HCT116 (cell line): ENCODE results near the gene NCOA1. TPM values are rescaled to one million over a fixed set of nuclear protein-coding genes. Genes with fewer than 3 reads are reported as not detected.

Experiments used
- ATAC-seq: fragments of 200-7000 bp; cut with Tn5 transposase; 2 replicates; pipeline ENCODE4 v1.9.1; 2020; ENCODE audit warnings: mild to moderate bottlenecking, moderate library complexity
- BruUV-seq: library from RNA; stranded (reverse); fragments of 400-500 nt; replicated peaks from 2 replicates; lab custom pipeline; 2021; lab: Mats Ljungman, UMichigan
- CTCF ChIA-PET: fragments of 300-600 bp; sonication (Branson Sonifier 250); formaldehyde crosslinking; loops from one replicate; lab custom pipeline; 2021; ENCODE audit warnings: antibody characterized with exemption; lab: Charles Lee
- POLR2A ChIA-PET: fragments of 300-600, 350-600 bp; sonication (Branson Sonifier 250); formaldehyde crosslinking; loops from one replicate; lab custom pipeline; 2021; ENCODE audit warnings: antibody characterized with exemption; lab: Charles Lee
- RAD21 ChIA-PET, 2 experiments: fragments of 300-600 bp; sonication (Branson Sonifier 250); formaldehyde crosslinking; loops; one replicate each; lab custom pipeline; 2023; ENCODE audit warnings: low total read pairs in 2 of 2; ENCODE audit not compliant: uncharacterized antibody in 2 of 2, unreplicated experiment in 2 of 2, low non-redundant PET in 1 of 2; lab: Charles Lee
- DNase-seq: peaks from one replicate; pipeline ENCODE4 v3.0.0-alpha.2; 2010; ENCODE audit warnings: low read depth, low spot score
- H2AFZ ChIP-seq: fragments of 200-600 bp; shearing (Covaris generic), sonication (generic); 2 replicates; pipeline ENCODE4 v1.6.1; 2017; ENCODE audit warnings: low read depth, mixed run types, mixed read lengths, antibody characterized with exemption, low read length; ENCODE audit not compliant: poor library complexity, severe bottlenecking
- H3K27ac ChIP-seq: 2 replicates; pipeline ENCODE4 v1.5.1; 2012; ENCODE audit warnings: low read depth, low read length
- H3K27me3 ChIP-seq: fragments of 200-600 bp; sonication (generic); 2 replicates; pipeline ENCODE4 v1.6.1; 2016; ENCODE audit warnings: mixed run types, low read length, mixed read lengths; ENCODE audit not compliant: insufficient read depth
- H3K36me3 ChIP-seq, 2 experiments: fragments of 200-500 bp in 1 of 2; fragments of 200-600 bp in 1 of 2; sonication (Bioruptor generic) in 1 of 2; sonication (generic) in 1 of 2; 2 replicates each; pipeline versions ENCODE4 v1.5.1 to v1.6.1; 2014 to 2016; ENCODE audit warnings: low read length in 2 of 2, inconsistent platforms in 1 of 2, mixed read lengths in 1 of 2, mixed run types in 1 of 2; ENCODE audit not compliant: insufficient read depth in 2 of 2, control insufficient read depth in 1 of 2
- H3K4me1 ChIP-seq, 2 experiments: fragments of 200-600 bp in 1 of 2; sonication (generic) in 1 of 2; 2 replicates each; pipeline versions ENCODE4 v1.5.1 to v1.6.1; 2012 to 2017; ENCODE audit warnings: low read length in 2 of 2, inconsistent platforms in 1 of 2, mild to moderate bottlenecking in 1 of 2, mixed read lengths in 1 of 2, mixed run types in 1 of 2, moderate library complexity in 1 of 2; ENCODE audit not compliant: insufficient read depth in 2 of 2, control insufficient read depth in 1 of 2
- H3K4me2 ChIP-seq: fragments of 200-600 bp; sonication (generic); 2 replicates; pipeline ENCODE4 v1.6.1; 2017; ENCODE audit warnings: mixed run types, low read length, mixed read lengths
- H3K4me3 ChIP-seq, 2 experiments: fragments of 200-600 bp in 1 of 2; sonication (generic) in 1 of 2; replicated peaks in 1 of 2; 2 replicates each; pipeline ENCODE4 v1.5.1; 2011 to 2016; ENCODE audit warnings: low read length in 2 of 2, control low read depth in 1 of 2, low read depth in 1 of 2, mild to moderate bottlenecking in 1 of 2, mixed read lengths in 1 of 2, mixed run types in 1 of 2
- H3K79me2 ChIP-seq: fragments of 200-600 bp; sonication (generic); 2 replicates; pipeline ENCODE4 v1.6.1; 2017; ENCODE audit warnings: mild to moderate bottlenecking, mixed run types, low read length, moderate library complexity, mixed read lengths; ENCODE audit not compliant: insufficient read depth
- H3K9ac ChIP-seq: fragments of 200-600 bp; sonication (generic); 2 replicates; pipeline ENCODE4 v1.6.1; 2016; ENCODE audit warnings: low read length, mixed read lengths
- H3K9me2 ChIP-seq: fragments of 200-600 bp; sonication (generic), shearing (Covaris generic); 2 replicates; pipeline ENCODE4 v1.6.1; 2017; ENCODE audit warnings: mixed run types, mild to moderate bottlenecking, moderate library complexity; ENCODE audit not compliant: insufficient read depth
- H3K9me3 ChIP-seq, 2 experiments: fragments of 200-500 bp in 1 of 2; fragments of 200-600 bp in 1 of 2; sonication (Bioruptor generic) in 1 of 2; sonication (generic) in 1 of 2; 2 replicates each; pipeline ENCODE4 v1.6.1; 2014 to 2017; ENCODE audit warnings: low read length in 2 of 2, mixed read lengths in 2 of 2, inconsistent platforms in 1 of 2, low read depth in 1 of 2, mild to moderate bottlenecking in 1 of 2, mixed run types in 1 of 2, moderate library complexity in 1 of 2; ENCODE audit not compliant: control insufficient read depth in 1 of 2, insufficient read depth in 1 of 2
- H4K20me1 ChIP-seq: fragments of 200-600 bp; sonication (generic), shearing (Covaris generic); 2 replicates; pipeline ENCODE4 v1.6.1; 2017; ENCODE audit warnings: mixed run types, mild to moderate bottlenecking, moderate library complexity; ENCODE audit not compliant: insufficient read depth
- ATF3 ChIP-seq: IDR thresholded peaks from 2 replicates; pipeline ENCODE4 v1.6.1; 2012
- CEBPB ChIP-seq: IDR thresholded peaks from 2 replicates; pipeline ENCODE4 v1.6.1; 2012; ENCODE audit warnings: low read depth
- CTCF ChIP-seq, 3 experiments: fragments of 200-600 bp in 1 of 3; sonication (generic) in 1 of 3; IDR thresholded peaks in 2 of 3; conservative IDR thresholded peaks in 1 of 3; 2 replicates each; pipeline ENCODE4 v1.5.1; 2012 to 2017; ENCODE audit warnings: low read depth in 2 of 3, low read length in 2 of 3, antibody characterized with exemption in 1 of 3, borderline replicate concordance in 1 of 3, control low read depth in 1 of 3, mild to moderate bottlenecking in 1 of 3, mixed read lengths in 1 of 3, mixed run types in 1 of 3, moderate library complexity in 1 of 3; ENCODE audit not compliant: insufficient read depth in 1 of 3
- ELF1 ChIP-seq: IDR thresholded peaks from 2 replicates; pipeline ENCODE4 v1.6.1; 2012; ENCODE audit warnings: low read depth, borderline replicate concordance
- EZH2 ChIP-seq: fragments of 200-600 bp; sonication (generic); IDR thresholded peaks from 2 replicates; pipeline ENCODE4 v1.6.1; 2017; ENCODE audit warnings: antibody characterized with exemption, mixed run types
- EZH2phosphoT487 ChIP-seq: fragments of 200-600 bp; IDR thresholded peaks from 2 replicates; pipeline ENCODE4 v1.6.1; 2018; ENCODE audit warnings: antibody characterized with exemption, borderline replicate concordance
- FOSL1 ChIP-seq: IDR thresholded peaks from 2 replicates; pipeline ENCODE4 v1.6.1; 2012; ENCODE audit warnings: low read depth
- JUND ChIP-seq: IDR thresholded peaks from 2 replicates; pipeline ENCODE4 v1.6.1; 2012
- MAX ChIP-seq: IDR thresholded peaks from 2 replicates; pipeline ENCODE4 v1.6.1; 2012
- POLR2A ChIP-seq: IDR thresholded peaks from 2 replicates; pipeline ENCODE4 v1.7.0; 2011; ENCODE audit warnings: borderline replicate concordance; ENCODE audit not compliant: insufficient read depth, insufficient read length; ENCODE audit errors: extremely low read depth
- POLR2AphosphoS5 ChIP-seq: IDR thresholded peaks from 2 replicates; pipeline ENCODE4 v1.6.1; 2011; ENCODE audit warnings: mild to moderate bottlenecking, low read depth, low read length, moderate library complexity
- REST ChIP-seq: IDR thresholded peaks from 2 replicates; pipeline ENCODE4 v1.6.1; 2012; ENCODE audit warnings: low read depth
- SIN3A ChIP-seq: IDR thresholded peaks from 2 replicates; pipeline ENCODE4 v1.6.1; 2012; ENCODE audit warnings: low read depth
- YY1 ChIP-seq: IDR thresholded peaks from 2 replicates; pipeline ENCODE4 v1.6.1; 2011; ENCODE audit warnings: low read length, low read depth, moderate library complexity, mild to moderate bottlenecking; ENCODE audit not compliant: insufficient replicate concordance; ENCODE audit errors: extremely low read depth
- ZNF274 ChIP-seq: fragments of 200-500 bp; sonication (Bioruptor generic); IDR thresholded peaks from 2 replicates; pipeline ENCODE4 v1.6.1; 2014; ENCODE audit warnings: mild to moderate bottlenecking, low read depth, low read length, inconsistent platforms
- intact Hi-C: fragments of 100-400 bp; cut with micrococcal nuclease; formaldehyde crosslinking; loops from 2 replicates; pipeline ENCODE4 v1.10.0; 2022
- total RNA-seq: library from RNA; stranded (reverse); gene quantifications from one replicate; pipeline ENCODE4 v1.2.1, GENCODE V29; 2021; ENCODE audit not compliant: unreplicated experiment

Gene NCOA1
- total RNA-seq, 1 experiment from 2014 or later = 10.4 TPM

- TF ChIP-seq FOSL1 = no peak
- TF ChIP-seq JUND = no peak
- no peak for TF ChIP-seq REST
- no peak for TF ChIP-seq SIN3A
- TF ChIP-seq, all 23 proteins: peak for 0
Measured at GRCh38 chr2:24783641-24784040, 292.6 kb downstream of the NCOA1 start (continued).

- Histone ChIP-seq H3K27me3 (no peaks in the 10 kb centered on the region), H3K4me3 (no peak overlapping the region), H2AFZ (no peak overlapping the region), H3K9me3 (no peaks in the 10 kb centered on the region), H3K36me3 (no peaks in the 10 kb centered on the region), H3K27ac (no peak overlapping the region), H4K20me1 (no peaks in the 10 kb centered on the region), H3K9ac (no peak overlapping the region), H3K4me1 (peaks cover 0 to 4% of the 10 kb centered on the region in 2 experiments; a peak in 2 of 4 replicates), H3K79me2 (no peaks in the 10 kb centered on the region), H3K9me2 (no peaks in the 10 kb centered on the region), H3K4me2 (no peak overlapping the region)
- no peak for ATAC-seq
- ChIA-PET POLR2A (no interaction called here), CTCF (no interaction called here), RAD21 (no interaction called here)
- intact Hi-C loops = no loop called here
- DNase-seq = no peak
- no TSS peak for BruUV-seq
- TF ChIP-seq ELF1 = no peak
- TF ChIP-seq ZNF274 = no peak
- no peak for TF ChIP-seq POLR2AphosphoS5
- TF ChIP-seq MAX = no peak
- no peak for TF ChIP-seq POLR2A
- no peak for TF ChIP-seq REST
- no peak for TF ChIP-seq YY1
- TF ChIP-seq EZH2 = no peak
- TF ChIP-seq JUND = no peak
- TF ChIP-seq ATF3 = no peak
- no peak for TF ChIP-seq EZH2phosphoT487
- no peak for TF ChIP-seq FOSL1
- no peak for TF ChIP-seq CEBPB
- TF ChIP-seq CTCF (IDR thresholded peaks at IDR 0.05 in 2 of 3, conservative IDR thresholded peaks at IDR 0.05 in 1 of 3; ENCODE audit: borderline replicate concordance in 1 of 3, insufficient read depth in 1 of 3, low read depth in 2 of 3, low read length in 2 of 3) = no peak
Measured at GRCh38 chr2:24785671-24786321, 294.7 kb downstream of the NCOA1 start.
